Measurements from ENCODE around the gene OCEL1. TPM values are rescaled to one million over a fixed set of nuclear protein-coding genes. Genes with fewer than 3 reads are reported as not detected.

OCEL1 gene
- total RNA-seq, 1 experiment from 2014 or later: 5.6 TPM

GRCh38 chr19:17237747-17238706, 12.0 kb downstream of the OCEL1 start:
- DNase-seq (no peak), ATAC-seq (no peak)
- Histone ChIP-seq H3F3A (ENCODE audit: low read length, unreplicated experiment) (no peaks in the 10 kb centered on the region), H3K9ac (ENCODE audit: low read length) (no peak overlapping the region), H3K36me3 (ENCODE audit: low read depth, low read length) (peaks cover 12% of the 10 kb centered on the region; the same call in 1 of the 2 replicates), H3K4me3 (ENCODE audit: low read length) (no peak overlapping the region), H4K20me1 (ENCODE audit: low read length) (peaks cover 8% of the 10 kb centered on the region), H3K9me3 (ENCODE audit: low read length) (no peaks in the 10 kb centered on the region), H3K4me1 (ENCODE audit: insufficient read depth, low read length) (peaks cover 1% of the 10 kb centered on the region; the same call in 1 of the 2 replicates), H3K9me2 (replicated peaks; ENCODE audit: low read length) (no peaks in the 10 kb centered on the region), H2AFZ (ENCODE audit: low read length) (no peak overlapping the region), H3K27ac (ENCODE audit: low read length) (no peak overlapping the region), H3K79me2 (ENCODE audit: low read length) (peaks cover 61% of the 10 kb centered on the region), H3K4me2 (ENCODE audit: low read length) (no peak overlapping the region), H3K27me3 (ENCODE audit: low read length) (no peaks in the 10 kb centered on the region)
- ChIA-PET CTCF (no interaction called here), POLR2A (ENCODE audit: unreplicated experiment) (no interaction called here)
- intact Hi-C loops (cut with micrococcal nuclease): no loop called here
- no peak for TF ChIP-seq EZH2 (IDR thresholded peaks at IDR 0.05; ENCODE audit: low read length, unreplicated experiment)
- TF ChIP-seq CTCF (conservative IDR thresholded peaks at IDR 0.05; ENCODE audit: low read depth, low read length): no peak
- no peak for TF ChIP-seq EZH2phosphoT487 (IDR thresholded peaks at IDR 0.05; ENCODE audit: borderline replicate concordance, low read length)
- no TSS peak for BruUV-seq (replicated peaks)

- Histone ChIP-seq H3K9ac (ENCODE audit: low read length) (no peak overlapping the region), H3K36me3 (ENCODE audit: low read depth, low read length) (peaks cover 10% of the 10 kb centered on the region; the same call in 1 of the 2 replicates), H3K4me1 (ENCODE audit: insufficient read depth, low read length) (peaks cover 2% of the 10 kb centered on the region; the same call in 1 of the 2 replicates), H3K4me2 (ENCODE audit: low read length) (no peak overlapping the region), H3K79me2 (ENCODE audit: low read length) (peaks cover 64% of the 10 kb centered on the region), H4K20me1 (ENCODE audit: low read length) (peaks cover 13% of the 10 kb centered on the region), H2AFZ (ENCODE audit: low read length) (no peak overlapping the region), H3K9me2 (replicated peaks; ENCODE audit: low read length) (no peaks in the 10 kb centered on the region), H3K27me3 (ENCODE audit: low read length) (no peaks in the 10 kb centered on the region), H3K9me3 (ENCODE audit: low read length) (no peaks in the 10 kb centered on the region), H3F3A (ENCODE audit: low read length, unreplicated experiment) (no peaks in the 10 kb centered on the region), H3K4me3 (ENCODE audit: low read length) (no peak overlapping the region), H3K27ac (ENCODE audit: low read length) (no peak overlapping the region)
- ChIA-PET POLR2A (ENCODE audit: unreplicated experiment) (no interaction called here), CTCF (no interaction called here)
- TF ChIP-seq EZH2 (IDR thresholded peaks at IDR 0.05; ENCODE audit: low read length, unreplicated experiment) (no peak), CTCF (conservative IDR thresholded peaks at IDR 0.05; ENCODE audit: low read depth, low read length) (no peak), EZH2phosphoT487 (IDR thresholded peaks at IDR 0.05; ENCODE audit: borderline replicate concordance, low read length) (no peak)
- no TSS peak for BruUV-seq (replicated peaks)
- no peak for DNase-seq
- ATAC-seq: no peak
- intact Hi-C loops (cut with micrococcal nuclease): no loop called here
Measured at GRCh38 chr19:17240062-17240752, 14.2 kb downstream of the OCEL1 start.
